ENCODE data around the gene IP6K1.

GRCh38 chr3:49705390-49705960 is 80.9 kb downstream of the IP6K1 start:
- TF ChIP-seq CTCF (IDR thresholded peaks at IDR 0.05) (no peak), POLR2A (IDR thresholded peaks at IDR 0.05) (no peak)
